B cell (primary cell): ENCODE results near the gene MAMLD1. TPM values are rescaled to one million over a fixed set of nuclear protein-coding genes. Genes with fewer than 3 reads are reported as not detected.

Experiments used
- ATAC-seq: fragments of 200-7000 bp; cut with Tn5 transposase; one replicate; pipeline ENCODE4 v1.10.0; 2021; ENCODE audit warnings: low read depth, mild to moderate bottlenecking, moderate number of reproducible peaks, moderate library complexity
- CTCF ChIA-PET: fragments of 350-600 bp; sonication (Branson Sonifier 250); formaldehyde crosslinking; loops from one replicate; lab custom pipeline; 2021; ENCODE audit warnings: antibody characterized with exemption, inconsistent platforms; lab: Charles Lee
- POLR2A ChIA-PET: fragments of 350-600 bp; sonication (Branson Sonifier 250); formaldehyde crosslinking; loops from one replicate; lab custom pipeline; 2021; ENCODE audit warnings: antibody characterized with exemption; lab: Charles Lee
- DNase-seq: peaks from one replicate; pipeline ENCODE4 v3.0.0; 2013
- H2AFZ ChIP-seq: 2 replicates; pipeline ENCODE4 v1.6.1; 2012; ENCODE audit warnings: mild to moderate bottlenecking, low read depth, low read length; ENCODE audit not compliant: insufficient read depth, poor library complexity, severe bottlenecking
- H3K27ac ChIP-seq, 2 donors: 1 replicate in 1 of 2; 2 replicates in 1 of 2; pipeline ENCODE4 v1.5.1; 2012 to 2013; ENCODE audit warnings: low read length in 2 of 2, mild to moderate bottlenecking in 2 of 2, moderate library complexity in 1 of 2
- H3K27me3 ChIP-seq, 4 experiments: fragments of 200-600 bp in 1 of 4; sonication (generic) in 1 of 4; replicated peaks in 1 of 4; 1 replicate in 2 of 4; 2 replicates in 2 of 4; pipeline versions ENCODE4 v1.6.1 to v1.7.0; 2013 to 2016; ENCODE audit warnings: low read length in 3 of 4, mild to moderate bottlenecking in 2 of 4, mixed read lengths in 1 of 4, moderate library complexity in 1 of 4; ENCODE audit not compliant: insufficient read depth in 4 of 4, control insufficient read depth in 3 of 4; ENCODE audit errors: control extremely low read depth in 1 of 4
- H3K36me3 ChIP-seq, 2 experiments: replicated peaks in 1 of 2; 1 replicate in 1 of 2; 2 replicates in 1 of 2; pipeline versions ENCODE4 v1.6.1 to v1.7.1; 2013; ENCODE audit warnings: low read length in 1 of 2; ENCODE audit not compliant: insufficient read depth in 2 of 2, control insufficient read depth in 1 of 2; ENCODE audit errors: control extremely low read depth in 1 of 2, extremely low read depth in 1 of 2
- H3K4me1 ChIP-seq, 2 donors: fragments of 200-600 bp in 1 of 2; sonication (generic) in 1 of 2; 1 replicate in 1 of 2; 2 replicates in 1 of 2; pipeline versions ENCODE4 v1.5.1 to v1.6.1; 2013 to 2017; ENCODE audit warnings: low read length in 2 of 2; ENCODE audit not compliant: control insufficient read depth in 2 of 2, insufficient read depth in 2 of 2
- H3K4me2 ChIP-seq: replicated peaks from 2 replicates; pipeline ENCODE3; 2012; ENCODE audit warnings: mild to moderate bottlenecking, low read depth, low read length; ENCODE audit not compliant: poor library complexity, severe bottlenecking
- H3K4me3 ChIP-seq, 5 experiments: fragments of 200-600 bp in 1 of 5; sonication (generic) in 1 of 5; 1 replicate in 3 of 5; 2 replicates in 2 of 5; pipeline versions ENCODE4 v1.5.1 to v1.7.0; 2011 to 2016; ENCODE audit warnings: low read length in 4 of 5, mild to moderate bottlenecking in 4 of 5, low read depth in 2 of 5, control low read depth in 1 of 5, moderate library complexity in 1 of 5; ENCODE audit not compliant: insufficient read depth in 1 of 5; ENCODE audit errors: control extremely low read depth in 1 of 5, extremely low read depth in 1 of 5
- H3K79me2 ChIP-seq: fragments of 200-600 bp; sonication (generic); one replicate; pipeline ENCODE4 v1.6.0; 2016; ENCODE audit warnings: low read length; ENCODE audit not compliant: control insufficient read depth, insufficient read depth
- H3K9ac ChIP-seq: fragments of 200-600 bp; sonication (generic); 2 replicates; pipeline ENCODE4 v1.6.1; 2017; ENCODE audit warnings: mild to moderate bottlenecking, low read length, moderate library complexity
- H3K9me3 ChIP-seq, 3 donors: one replicate each; pipeline versions ENCODE4 v1.6.1 to v1.7.1; 2013; ENCODE audit warnings: low read length in 2 of 3; ENCODE audit not compliant: control insufficient read depth in 2 of 3, insufficient read depth in 1 of 3; ENCODE audit errors: control extremely low read depth in 1 of 3
- H4K20me1 ChIP-seq: 2 replicates; pipeline ENCODE4 v1.6.0; 2012; ENCODE audit warnings: mild to moderate bottlenecking, low read length; ENCODE audit not compliant: insufficient read depth, control insufficient read depth, poor library complexity, severe bottlenecking
- H3K27ac Mint-ChIP-seq: one replicate; pipeline ENCODE4 v1.8.0; 2021; ENCODE audit warnings: mixed read lengths
- H3K27me3 Mint-ChIP-seq: one replicate; pipeline ENCODE4 v1.8.0; 2021; ENCODE audit warnings: mixed read lengths
- H3K4me1 Mint-ChIP-seq: one replicate; pipeline ENCODE4 v1.8.0; 2021; ENCODE audit warnings: mixed read lengths
- H3K4me3 Mint-ChIP-seq: one replicate; pipeline ENCODE4 v1.8.0; 2021; ENCODE audit warnings: mixed read lengths
- H3K9me3 Mint-ChIP-seq: one replicate; pipeline ENCODE4 v1.8.0; 2022; ENCODE audit warnings: mixed read lengths; ENCODE audit not compliant: insufficient read depth
- EZH2 ChIP-seq: IDR thresholded peaks from 2 replicates; pipeline ENCODE4 v1.6.1; 2012; ENCODE audit warnings: borderline replicate concordance, low read depth, mild to moderate bottlenecking, moderate library complexity, low read length; ENCODE audit not compliant: insufficient read depth, poor library complexity, severe bottlenecking
- WGBS: methylation state at CpG from one replicate; pipeline ENCODE4 v1.1.5; 2013; ENCODE audit warnings: missing lambda C conversion rate; ENCODE audit not compliant: insufficient coverage; 5-methylcytosine and 5-hydroxymethylcytosine counted together
- intact Hi-C: fragments of 100-400 bp; cut with micrococcal nuclease; formaldehyde crosslinking; loops from one replicate; pipeline ENCODE4 v1.10.0; 2022
- polyA plus RNA-seq: library from polyadenylated mRNA; depleted of rRNA; stranded (reverse); fragments of >200 nt; gene quantifications from 2 replicates; pipeline ENCODE4 v1.2.3, GENCODE V29; 2012
- total RNA-seq, 2 donors: library from RNA; stranded (reverse); fragments of 120-200 nt in 1 of 2; gene quantifications; 1 replicate in 1 of 2; 2 replicates in 1 of 2; pipeline versions ENCODE4 v1.2.3 to v1.2.4, GENCODE V29; 2013 to 2022
- TF ChIP-seq, protein P1 (sequence below): fragments of 200-600 bp; IDR thresholded peaks from one replicate; pipeline ENCODE4 v1.8.0; 2022; ENCODE audit warnings: antibody characterized with exemption, mild to moderate bottlenecking

The MAMLD1 gene
- total and polyA plus RNA-seq, 2 donors (not counting 1 experiment from before 2014, with no cell fraction given), result 1.4 to 1.9 TPM

DNA sequence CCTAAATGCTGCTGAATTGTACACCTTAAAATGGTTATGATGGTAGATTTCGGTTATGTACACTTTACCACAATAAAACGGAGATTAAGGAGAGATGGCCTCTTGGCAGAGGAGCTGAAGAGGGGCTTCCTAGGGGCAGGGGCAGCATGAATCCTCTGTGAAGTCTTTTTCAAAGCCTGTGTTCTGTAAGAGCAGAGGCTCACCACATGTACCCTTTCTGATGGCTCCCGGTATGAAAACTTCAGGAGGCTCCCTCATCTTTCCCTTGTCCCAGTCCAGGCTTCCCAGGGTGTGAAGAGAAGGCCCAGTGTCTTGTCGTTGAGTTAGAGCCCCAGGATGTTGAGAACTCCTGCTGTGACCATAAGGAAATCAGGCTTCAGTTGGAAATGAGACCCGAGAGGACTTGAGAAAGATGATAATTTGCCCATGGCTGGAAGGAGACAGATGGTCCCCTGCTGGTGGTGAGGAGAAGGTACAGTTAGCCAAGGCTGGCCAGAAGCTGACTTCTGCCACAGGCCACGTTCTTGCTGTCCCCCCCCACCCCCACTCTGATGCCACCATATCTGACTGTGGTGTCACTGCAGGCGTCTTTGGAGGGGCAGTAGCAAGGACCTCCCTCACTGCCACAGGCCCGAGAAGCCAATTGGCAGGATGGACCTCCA is 173.5 kb downstream of the MAMLD1 start:
- H3K4me3 Mint-ChIP-seq, result no peak overlapping the region
- no peaks in the 10 kb centered on the region for H3K79me2 ChIP-seq
- H3K9me3 ChIP-seq, result peaks cover 0 to 12% (median 6%) of the 10 kb centered on the region in 3 donors
- TF ChIP-seq EZH2, result no peak
- TF ChIP-seq, protein P1, sequence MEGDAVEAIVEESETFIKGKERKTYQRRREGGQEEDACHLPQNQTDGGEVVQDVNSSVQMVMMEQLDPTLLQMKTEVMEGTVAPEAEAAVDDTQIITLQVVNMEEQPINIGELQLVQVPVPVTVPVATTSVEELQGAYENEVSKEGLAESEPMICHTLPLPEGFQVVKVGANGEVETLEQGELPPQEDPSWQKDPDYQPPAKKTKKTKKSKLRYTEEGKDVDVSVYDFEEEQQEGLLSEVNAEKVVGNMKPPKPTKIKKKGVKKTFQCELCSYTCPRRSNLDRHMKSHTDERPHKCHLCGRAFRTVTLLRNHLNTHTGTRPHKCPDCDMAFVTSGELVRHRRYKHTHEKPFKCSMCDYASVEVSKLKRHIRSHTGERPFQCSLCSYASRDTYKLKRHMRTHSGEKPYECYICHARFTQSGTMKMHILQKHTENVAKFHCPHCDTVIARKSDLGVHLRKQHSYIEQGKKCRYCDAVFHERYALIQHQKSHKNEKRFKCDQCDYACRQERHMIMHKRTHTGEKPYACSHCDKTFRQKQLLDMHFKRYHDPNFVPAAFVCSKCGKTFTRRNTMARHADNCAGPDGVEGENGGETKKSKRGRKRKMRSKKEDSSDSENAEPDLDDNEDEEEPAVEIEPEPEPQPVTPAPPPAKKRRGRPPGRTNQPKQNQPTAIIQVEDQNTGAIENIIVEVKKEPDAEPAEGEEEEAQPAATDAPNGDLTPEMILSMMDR, result no peak
- H3K4me1 Mint-ChIP-seq, result no peaks in the 10 kb centered on the region
- peaks cover 5% of the 10 kb centered on the region for H3K9me3 Mint-ChIP-seq
- no peaks in the 10 kb centered on the region for H3K36me3 ChIP-seq
- peaks cover 10% of the 10 kb centered on the region for H3K27me3 Mint-ChIP-seq
- WGBS, result 52% methylated on average over 2 of the region's 8 CpGs
- no peaks in the 10 kb centered on the region for H4K20me1 ChIP-seq
- ChIA-PET CTCF (no interaction called here), POLR2A (no interaction called here)
- no peak overlapping the region for H3K4me3 ChIP-seq
- no peak overlapping the region for H2AFZ ChIP-seq
- intact Hi-C loops, result no loop called here
- H3K27ac Mint-ChIP-seq, result no peak overlapping the region
- H3K4me1 ChIP-seq, result no peaks in the 10 kb centered on the region
- H3K27me3 ChIP-seq, result no peaks in the 10 kb centered on the region
- H3K9ac ChIP-seq, result no peak overlapping the region
- H3K4me2 ChIP-seq, result no peak overlapping the region
- H3K27ac ChIP-seq, result no peak overlapping the region
- ATAC-seq (no peak), DNase-seq (no peak)

DNA sequence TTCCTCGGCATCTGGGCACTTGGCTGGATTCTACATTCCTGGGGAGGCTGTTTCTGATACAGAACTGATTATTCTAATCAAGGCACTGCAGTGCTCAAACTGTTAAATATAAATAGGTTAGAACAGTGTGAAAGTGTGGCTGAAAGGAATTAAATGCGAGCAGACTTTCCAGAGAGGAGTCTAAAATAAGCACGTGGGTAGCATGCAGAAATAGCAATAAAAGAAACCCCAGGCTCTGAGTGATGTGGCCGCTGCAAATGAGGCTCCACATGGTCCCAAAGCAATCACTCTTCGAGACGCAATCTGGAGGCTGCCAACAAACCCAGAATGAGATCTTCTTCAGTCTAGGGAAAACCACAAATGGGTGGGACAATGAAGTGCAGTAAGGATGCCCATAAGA is 174.7 kb downstream of the MAMLD1 start:
- no peak overlapping the region for H3K4me3 ChIP-seq
- ATAC-seq (no peak), DNase-seq (no peak)
- no peaks in the 10 kb centered on the region for H3K36me3 ChIP-seq
- Mint-ChIP-seq H3K4me1 (peaks cover 8% of the 10 kb centered on the region), H3K4me3 (no peak overlapping the region), H3K9me3 (peaks cover 5% of the 10 kb centered on the region), H3K27me3 (peaks cover 10% of the 10 kb centered on the region), H3K27ac (no peak overlapping the region)
- no peak overlapping the region for H2AFZ ChIP-seq
- H3K9ac ChIP-seq, result no peak overlapping the region
- POLR2A ChIA-PET, result no interaction called here
- H3K79me2 ChIP-seq, result no peaks in the 10 kb centered on the region
- H3K4me1 ChIP-seq, result peaks cover 6 to 12% of the 10 kb centered on the region in 2 donors
- CTCF ChIA-PET, result no interaction called here
- peaks cover 0 to 12% (median 6%) of the 10 kb centered on the region in 3 donors for H3K9me3 ChIP-seq
- WGBS, result 73% methylated on average over 3 of the region's 6 CpGs
- no peaks in the 10 kb centered on the region for H4K20me1 ChIP-seq
- intact Hi-C loops, result no loop called here
- no peak overlapping the region for H3K27ac ChIP-seq
- TF ChIP-seq EZH2, result no peak
- TF ChIP-seq, protein P1, result no peak
- no peaks in the 10 kb centered on the region for H3K27me3 ChIP-seq
- H3K4me2 ChIP-seq, result no peak overlapping the region
